Fibroblast of pulmonary artery (primary cell): ENCODE data around the gene KIF26B.

Source experiments
- DNase-seq: peaks from one replicate; pipeline ENCODE4 v3.0.0-alpha.2; 2010; ENCODE audit warnings: low read depth
- H3K4me3 ChIP-seq: replicated peaks from 2 replicates; pipeline ENCODE4 v1.5.1; 2011; ENCODE audit warnings: low read depth, mild to moderate bottlenecking, control low read depth, low read length, moderate library complexity
- CTCF ChIP-seq: IDR thresholded peaks from 2 replicates; pipeline ENCODE4 v1.5.1; 2011; ENCODE audit warnings: mild to moderate bottlenecking, control low read depth, low read length, inconsistent platforms; ENCODE audit errors: missing control alignments

The KIF26B gene

GRCh38 chr1:245690156-245690690 is 535.4 kb downstream of the KIF26B start:
- no peak overlapping the region for H3K4me3 ChIP-seq
- DNase-seq = no peak
- TF ChIP-seq CTCF = no peak

GRCh38 chr1:245690946-245691541 is 536.3 kb downstream of the KIF26B start:
- H3K4me3 ChIP-seq = no peak overlapping the region
- TF ChIP-seq CTCF = no peak
- no peak for DNase-seq

GRCh38 chr1:245691897-245692296 is 537.1 kb downstream of the KIF26B start:
- no peak for DNase-seq
- no peak overlapping the region for H3K4me3 ChIP-seq
- no peak for TF ChIP-seq CTCF

GRCh38 chr1:245692318-245692717 is 537.5 kb downstream of the KIF26B start:
- no peak for DNase-seq
- no peak for TF ChIP-seq CTCF
- no peak overlapping the region for H3K4me3 ChIP-seq

GRCh38 chr1:245693116-245693793 is 538.5 kb downstream of the KIF26B start:
- DNase-seq = no peak
- no peak for TF ChIP-seq CTCF
- H3K4me3 ChIP-seq = no peak overlapping the region

- no peak for TF ChIP-seq CTCF
- no peak overlapping the region for H3K4me3 ChIP-seq
These were observed 539.4 kb downstream of the KIF26B start for GRCh38 chr1:245693941-245694752.

More at GRCh38 chr1:245693941-245694752, 539.4 kb downstream of the KIF26B start:
- DNase-seq = no peak
